GM12873 (cell line): ENCODE measurements around the gene TMEM37.

Experiments used
- CTCF ChIP-seq: IDR thresholded peaks from 2 replicates; pipeline ENCODE4 v1.5.1; 2012; ENCODE audit warnings: low read depth, mild to moderate bottlenecking, moderate library complexity, low read length, control low read depth; ENCODE audit not compliant: insufficient read depth; ENCODE audit errors: missing control alignments

TMEM37 gene

DNA sequence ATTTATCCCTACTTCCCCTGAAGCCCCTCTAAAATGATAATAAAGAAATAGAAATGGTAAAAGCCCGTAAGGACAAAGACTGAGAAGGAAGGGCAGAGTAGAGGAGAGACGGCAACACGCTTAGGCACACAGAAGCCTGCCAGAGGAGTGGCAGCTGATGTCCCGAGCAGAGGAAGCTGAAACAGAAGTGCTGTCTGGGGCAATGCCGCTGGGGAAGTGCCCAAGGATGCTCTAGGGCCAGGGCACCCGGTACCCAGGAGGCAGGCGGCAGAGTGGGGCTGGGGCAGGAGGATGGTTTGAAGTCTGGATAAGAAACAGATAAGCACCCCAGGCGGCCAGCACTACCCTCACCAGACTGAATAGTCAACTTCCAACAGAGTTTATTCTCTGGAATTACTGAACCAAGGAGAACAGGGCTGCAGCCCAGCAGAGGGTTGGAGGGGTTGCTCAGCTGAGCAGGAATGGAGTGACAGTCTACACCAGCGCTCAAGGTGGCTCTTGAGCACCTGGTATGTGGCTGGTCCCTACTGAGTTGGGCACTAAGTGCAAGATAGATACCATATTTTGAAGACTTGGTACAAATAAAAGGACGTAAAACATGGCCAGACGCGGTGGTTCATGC lies 22.4 kb downstream of the TMEM37 start:
- no peak for TF ChIP-seq CTCF

DNA sequence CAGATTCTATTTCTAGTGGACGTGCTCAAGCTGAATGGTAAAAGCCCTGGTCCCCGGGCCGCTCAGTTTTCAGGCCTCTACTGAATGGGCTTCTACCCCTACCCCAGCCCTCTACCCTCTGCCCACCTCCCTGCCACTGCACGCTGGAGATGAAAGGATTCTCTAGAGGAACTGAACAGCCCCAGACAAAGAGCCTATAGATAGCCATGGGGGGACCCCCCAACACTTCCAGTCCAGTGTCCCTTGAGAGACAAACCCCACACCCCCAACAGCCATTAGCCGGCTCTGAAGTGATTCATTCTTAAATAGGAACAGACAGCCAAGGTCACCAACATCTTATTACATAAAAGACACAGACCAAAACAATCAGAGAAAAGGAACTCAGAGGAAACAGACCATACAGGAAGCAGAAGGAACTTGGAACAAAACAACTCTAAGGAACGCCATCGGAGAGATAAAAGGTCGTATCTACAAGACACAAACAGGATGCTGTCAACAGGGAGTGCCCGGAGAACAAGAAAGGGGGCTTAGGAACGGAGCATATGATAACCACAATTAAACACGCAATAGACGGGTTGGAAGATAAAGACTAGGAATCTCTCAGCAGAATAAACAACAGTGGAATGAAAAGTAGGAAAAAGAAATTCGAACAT lies 23.5 kb downstream of the TMEM37 start:
- TF ChIP-seq CTCF: no peak

GRCh38 chr2:119460076-119460475 lies 28.4 kb downstream of the TMEM37 start:
- TF ChIP-seq CTCF: no peak

GRCh38 chr2:119461811-119462210 lies 30.2 kb downstream of the TMEM37 start:
- no peak for TF ChIP-seq CTCF

- TF ChIP-seq CTCF: no peak
These were observed 30.9 kb downstream of the TMEM37 start for GRCh38 chr2:119462574-119462973.

DNA sequence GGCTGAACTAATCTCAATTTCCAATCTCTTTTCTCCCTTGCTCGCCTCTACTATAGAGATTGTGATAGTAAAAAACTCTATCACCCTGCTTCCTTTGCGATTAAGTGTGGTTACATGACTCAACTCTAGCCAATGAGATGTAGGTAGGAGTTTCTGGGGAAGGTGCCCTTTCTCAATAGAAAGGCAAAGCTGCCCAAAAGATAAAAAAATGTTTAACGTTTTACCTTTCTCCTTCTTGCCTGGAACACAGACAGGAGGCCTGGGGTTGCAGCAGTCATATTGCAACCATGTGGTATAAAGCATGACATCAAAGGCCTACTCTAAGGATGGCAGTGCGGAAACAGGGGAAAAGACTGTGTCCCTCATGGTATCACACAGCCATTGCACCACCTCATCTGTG lies 31.5 kb downstream of the TMEM37 start:
- TF ChIP-seq CTCF: no peak

DNA sequence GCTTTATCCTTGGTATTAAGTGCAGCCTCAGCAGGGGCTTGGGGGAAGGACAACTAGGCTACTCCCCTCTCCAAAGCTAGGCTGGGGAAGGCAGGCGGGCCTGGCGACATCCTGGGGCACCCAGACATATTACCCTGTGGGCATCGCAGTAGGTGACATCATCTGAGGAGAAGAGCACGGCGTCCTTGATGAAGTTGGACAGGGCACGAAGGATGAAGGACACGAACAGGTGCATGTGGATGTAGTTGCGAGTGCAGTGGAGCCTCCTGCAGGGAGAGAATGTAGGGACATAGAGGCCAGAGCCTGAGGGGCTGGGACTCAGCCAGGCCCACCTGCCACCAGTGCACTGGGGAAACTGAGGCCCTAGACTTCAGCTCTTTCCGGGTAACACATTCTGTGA lies 32.3 kb downstream of the TMEM37 start:
- no peak for TF ChIP-seq CTCF
